ENCODE results near the gene OMA1.

OMA1 gene

DNA sequence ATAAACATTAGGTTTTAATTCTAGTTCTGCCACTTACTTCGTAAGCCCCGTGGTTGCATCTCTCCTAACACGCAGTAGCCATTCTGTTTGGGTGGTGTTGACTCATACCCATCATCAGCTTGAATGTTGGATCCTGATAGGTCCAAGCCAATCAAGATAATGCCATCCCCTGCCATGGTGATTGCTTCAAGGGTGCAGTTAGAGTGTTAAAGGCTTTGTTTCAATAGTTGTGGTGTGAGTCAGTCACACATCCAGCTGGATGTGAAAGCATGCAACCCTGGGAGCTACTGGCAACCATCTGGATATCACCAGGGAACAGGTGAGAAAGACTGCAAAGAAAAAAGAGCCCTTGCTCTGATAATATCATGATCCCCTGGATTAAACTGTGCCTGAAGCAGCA is 69.1 kb downstream of the OMA1 start:
- DNase-seq: no peak
- no peak overlapping the region for H3K4me3 ChIP-seq (ENCODE audit: low read depth, low read length)
- H3K27me3 ChIP-seq (replicated peaks): no peaks in the 10 kb centered on the region
- no peaks in the 10 kb centered on the region for H3K36me3 ChIP-seq (replicated peaks)
- TF ChIP-seq, protein P1, sequence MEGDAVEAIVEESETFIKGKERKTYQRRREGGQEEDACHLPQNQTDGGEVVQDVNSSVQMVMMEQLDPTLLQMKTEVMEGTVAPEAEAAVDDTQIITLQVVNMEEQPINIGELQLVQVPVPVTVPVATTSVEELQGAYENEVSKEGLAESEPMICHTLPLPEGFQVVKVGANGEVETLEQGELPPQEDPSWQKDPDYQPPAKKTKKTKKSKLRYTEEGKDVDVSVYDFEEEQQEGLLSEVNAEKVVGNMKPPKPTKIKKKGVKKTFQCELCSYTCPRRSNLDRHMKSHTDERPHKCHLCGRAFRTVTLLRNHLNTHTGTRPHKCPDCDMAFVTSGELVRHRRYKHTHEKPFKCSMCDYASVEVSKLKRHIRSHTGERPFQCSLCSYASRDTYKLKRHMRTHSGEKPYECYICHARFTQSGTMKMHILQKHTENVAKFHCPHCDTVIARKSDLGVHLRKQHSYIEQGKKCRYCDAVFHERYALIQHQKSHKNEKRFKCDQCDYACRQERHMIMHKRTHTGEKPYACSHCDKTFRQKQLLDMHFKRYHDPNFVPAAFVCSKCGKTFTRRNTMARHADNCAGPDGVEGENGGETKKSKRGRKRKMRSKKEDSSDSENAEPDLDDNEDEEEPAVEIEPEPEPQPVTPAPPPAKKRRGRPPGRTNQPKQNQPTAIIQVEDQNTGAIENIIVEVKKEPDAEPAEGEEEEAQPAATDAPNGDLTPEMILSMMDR (IDR thresholded peaks at IDR 0.05; ENCODE audit: low read depth, low read length, missing control alignments): no peak
- in situ Hi-C loops (cut with HindIII; ENCODE audit: low pct_ligation_motif_present, low sequenced_read_pairs): no loop called here
- no peak overlapping the region for H3K27ac ChIP-seq

DNA sequence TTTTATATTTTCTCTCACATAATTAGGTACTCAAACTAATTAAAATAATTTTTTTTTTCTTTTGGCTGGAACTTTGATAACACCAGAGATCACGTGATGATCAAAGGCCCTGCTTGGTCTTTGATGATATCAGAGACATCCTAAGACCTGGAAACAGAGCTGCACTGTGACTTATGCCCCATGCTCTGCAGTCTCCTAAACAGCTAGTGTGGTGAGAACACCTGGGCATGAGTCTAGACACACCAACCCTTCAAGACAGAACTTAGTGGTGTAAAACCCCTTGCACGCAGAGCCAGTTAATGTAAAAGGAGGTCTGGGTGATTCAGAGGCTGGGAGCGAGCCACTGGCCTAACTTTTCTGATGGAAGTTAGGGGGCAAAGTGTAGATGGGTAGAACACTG is 70.3 kb downstream of the OMA1 start:
- TF ChIP-seq, protein P1 (IDR thresholded peaks at IDR 0.05; ENCODE audit: low read depth, low read length, missing control alignments): no peak
- Histone ChIP-seq H3K27ac (no peak overlapping the region), H3K4me3 (ENCODE audit: low read depth, low read length) (no peak overlapping the region), H3K36me3 (replicated peaks) (no peaks in the 10 kb centered on the region), H3K27me3 (replicated peaks) (no peaks in the 10 kb centered on the region)
- in situ Hi-C loops (cut with HindIII; ENCODE audit: low pct_ligation_motif_present, low sequenced_read_pairs): no loop called here
- no peak for DNase-seq

DNA sequence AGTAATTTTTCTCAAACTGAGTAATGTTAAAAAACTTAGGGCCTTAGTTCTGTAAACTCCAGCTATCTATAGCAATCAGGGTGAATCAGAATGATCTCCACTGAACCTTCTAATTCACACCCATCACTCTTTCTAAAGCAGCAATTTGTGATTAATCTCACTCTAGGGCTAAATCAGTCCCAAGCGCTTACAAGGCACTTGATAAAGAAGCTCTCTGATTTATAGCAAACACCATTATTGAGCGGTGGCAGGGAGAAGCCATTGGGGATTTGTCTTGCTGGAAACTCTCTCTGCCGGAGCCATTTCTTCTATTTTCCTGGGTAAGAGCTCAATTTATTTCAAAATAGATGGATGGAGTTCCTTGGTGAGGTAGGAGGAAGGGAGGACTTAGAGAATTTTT is 77.0 kb downstream of the OMA1 start:
- H3K27me3 ChIP-seq (replicated peaks): no peaks in the 10 kb centered on the region
- no peak overlapping the region for H3K4me3 ChIP-seq (ENCODE audit: low read depth, low read length)
- TF ChIP-seq, protein P1 (IDR thresholded peaks at IDR 0.05; ENCODE audit: low read depth, low read length, missing control alignments): no peak
- no peaks in the 10 kb centered on the region for H3K36me3 ChIP-seq (replicated peaks)
- in situ Hi-C loops (cut with HindIII; ENCODE audit: low pct_ligation_motif_present, low sequenced_read_pairs): no loop called here
- H3K27ac ChIP-seq: no peak overlapping the region
- no peak for DNase-seq

DNA sequence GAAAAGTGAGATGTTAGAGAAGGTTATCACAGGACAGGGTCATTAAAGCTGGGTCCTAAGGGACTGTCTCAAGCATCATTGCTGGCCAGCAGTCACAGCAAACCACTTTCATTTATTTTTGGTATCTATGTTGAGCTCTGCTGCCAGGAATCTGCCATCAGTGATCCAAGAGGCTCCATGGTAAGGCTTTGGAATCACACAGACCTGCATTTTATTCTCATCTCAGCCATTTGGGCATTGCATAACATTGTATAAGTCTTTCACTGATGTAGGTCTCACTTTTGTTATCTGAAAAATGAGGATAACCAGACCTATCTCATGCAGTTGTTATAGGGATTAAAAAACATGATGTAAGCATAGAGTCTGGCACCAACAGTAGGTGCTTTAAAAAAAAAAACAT is 77.5 kb downstream of the OMA1 start:
- DNase-seq: no peak
- no peak overlapping the region for H3K4me3 ChIP-seq (ENCODE audit: low read depth, low read length)
- H3K36me3 ChIP-seq (replicated peaks): no peaks in the 10 kb centered on the region
- in situ Hi-C loops (cut with HindIII; ENCODE audit: low pct_ligation_motif_present, low sequenced_read_pairs): no loop called here
- TF ChIP-seq, protein P1 (IDR thresholded peaks at IDR 0.05; ENCODE audit: low read depth, low read length, missing control alignments): no peak
- no peaks in the 10 kb centered on the region for H3K27me3 ChIP-seq (replicated peaks)
- H3K27ac ChIP-seq: no peak overlapping the region

DNA sequence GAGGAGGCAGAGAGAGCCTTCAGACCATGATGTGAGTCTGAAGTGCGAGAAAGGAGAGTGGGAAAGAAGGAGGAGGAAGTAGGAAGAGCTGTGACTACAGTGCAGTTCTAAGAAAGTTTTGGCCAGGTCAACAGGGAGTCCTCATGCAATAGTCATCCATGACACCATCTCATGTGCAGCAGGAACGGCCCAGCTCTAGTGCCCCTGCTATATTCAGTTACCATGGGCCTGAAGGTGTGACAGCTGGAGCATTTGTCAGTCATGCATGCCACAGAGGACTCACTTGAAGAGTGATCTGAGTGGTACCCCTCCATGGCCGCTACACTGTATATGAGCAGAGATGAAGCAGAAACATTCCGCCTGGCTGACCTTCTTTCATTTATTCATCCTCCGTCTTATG is 77.9 kb downstream of the OMA1 start:
- TF ChIP-seq, protein P1 (IDR thresholded peaks at IDR 0.05; ENCODE audit: low read depth, low read length, missing control alignments): no peak
- in situ Hi-C loops (cut with HindIII; ENCODE audit: low pct_ligation_motif_present, low sequenced_read_pairs): no loop called here
- no peak for DNase-seq

DNA sequence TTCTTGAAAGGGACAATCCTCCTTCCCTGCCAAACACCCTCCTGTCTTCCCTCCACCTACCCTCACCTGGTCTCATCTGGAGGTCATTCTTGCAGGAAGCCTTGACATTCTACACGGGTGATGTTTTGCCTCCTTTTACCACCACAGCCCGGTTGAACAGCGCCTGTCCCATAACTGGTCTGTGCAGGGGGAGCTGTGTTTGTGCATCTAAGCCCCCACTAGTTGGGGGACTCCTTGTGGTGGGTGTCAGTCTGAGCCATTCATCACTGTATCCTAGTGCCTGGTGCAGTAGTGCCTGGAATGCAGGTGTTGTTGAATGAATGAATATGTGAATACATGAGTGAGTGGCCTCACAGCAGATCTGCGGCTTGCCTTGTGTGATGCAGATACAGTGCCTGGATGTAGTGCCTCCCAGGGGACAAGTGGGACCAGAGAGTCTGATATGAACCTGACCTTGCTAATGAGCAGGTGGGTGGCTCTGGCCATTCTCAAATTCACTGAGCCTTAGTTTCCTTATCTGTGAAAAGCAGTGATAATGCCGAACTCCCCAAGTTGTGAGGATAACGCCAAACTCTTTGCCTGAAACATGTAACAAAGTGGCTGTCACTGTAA is 79.8 kb downstream of the OMA1 start:
- no peaks in the 10 kb centered on the region for H3K36me3 ChIP-seq (replicated peaks)
- no peak for DNase-seq
- no peaks in the 10 kb centered on the region for H3K27me3 ChIP-seq (replicated peaks)
- TF ChIP-seq, protein P1 (IDR thresholded peaks at IDR 0.05; ENCODE audit: low read depth, low read length, missing control alignments): no peak
- no peak overlapping the region for H3K27ac ChIP-seq
- no peak overlapping the region for H3K4me3 ChIP-seq (ENCODE audit: low read depth, low read length)
- in situ Hi-C loops (cut with HindIII; ENCODE audit: low pct_ligation_motif_present, low sequenced_read_pairs): no loop called here

More for the DNA sequence above, 77.9 kb downstream of the OMA1 start:
- Histone ChIP-seq H3K36me3 (replicated peaks) (no peaks in the 10 kb centered on the region), H3K27ac (no peak overlapping the region), H3K4me3 (ENCODE audit: low read depth, low read length) (no peak overlapping the region), H3K27me3 (replicated peaks) (no peaks in the 10 kb centered on the region)

All from brain microvascular endothelial cell (primary cell).